ENCODE data around the gene COX19. TPM values are rescaled to one million over a fixed set of nuclear protein-coding genes. Genes with fewer than 3 reads are reported as not detected.

The COX19 gene
- total RNA-seq, 1 experiment from 2014 or later: 14.0 TPM

DNA sequence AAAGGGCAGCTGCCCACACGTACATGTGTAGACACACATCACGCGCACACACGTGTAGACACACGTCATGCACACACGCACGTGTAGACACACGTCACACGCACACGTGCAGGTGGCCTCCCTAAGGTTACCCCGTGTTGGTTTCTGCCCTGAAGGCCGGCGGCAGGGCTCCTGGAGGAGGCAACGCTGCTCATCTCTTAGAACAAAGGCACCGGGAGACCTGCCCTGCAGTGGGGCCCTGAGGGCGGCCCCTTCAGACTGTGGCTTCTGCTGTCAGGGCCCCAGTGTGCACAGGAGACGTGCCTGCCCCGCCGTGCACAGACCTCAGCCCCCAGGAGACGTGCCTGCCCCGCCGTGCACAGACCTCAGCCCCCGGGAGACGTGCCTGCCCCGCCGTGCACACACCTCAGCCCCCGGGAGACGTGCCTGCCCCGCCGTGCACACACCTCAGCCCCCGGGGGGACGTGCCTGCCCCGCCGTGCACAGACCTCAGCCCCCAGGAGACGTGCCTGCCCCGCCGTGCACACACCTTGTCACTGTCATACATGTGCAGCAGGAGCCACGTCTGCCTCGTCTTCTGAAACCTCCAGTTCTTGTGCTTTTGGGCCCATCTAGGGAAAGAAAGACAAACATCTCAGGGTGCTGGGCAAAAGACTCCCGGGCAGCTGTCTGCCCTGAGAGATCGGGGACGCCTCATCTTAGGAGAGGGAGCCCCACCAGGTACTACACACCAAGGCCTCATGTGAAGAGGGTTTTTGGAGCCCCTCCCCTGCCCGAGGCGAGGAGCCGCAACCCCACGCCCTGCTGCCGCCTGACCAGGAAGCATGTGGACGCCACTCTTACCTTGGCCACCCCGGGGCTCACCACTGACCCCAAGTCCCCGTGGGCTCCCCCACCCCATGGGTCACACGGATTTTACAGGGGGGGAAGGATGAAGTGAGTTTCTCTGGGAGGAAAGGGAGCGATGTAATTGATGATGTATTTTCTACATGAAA is 24.9 kb upstream of the COX19 start:
- Histone ChIP-seq H3K27me3 (ENCODE audit: insufficient read depth, low read length) (no peaks in the 10 kb centered on the region), H3K79me2 (ENCODE audit: insufficient read depth, low read length) (no peaks in the 10 kb centered on the region), H3K9me3 (ENCODE audit: control insufficient read depth in 1 of 2, insufficient read depth in 1 of 2, low read depth in 1 of 2, low read length in 2 of 2) (no peaks in the 10 kb centered on the region), H3K4me3 (replicated peaks in 1 of 2; ENCODE audit: low read depth in 1 of 2, low read length in 2 of 2) (no peak overlapping the region), H3K27ac (ENCODE audit: low read depth, low read length) (no peak overlapping the region), H3K4me2 (ENCODE audit: low read length) (no peak overlapping the region), H3K9me2 (ENCODE audit: insufficient read depth) (no peaks in the 10 kb centered on the region), H3K9ac (ENCODE audit: low read length) (no peak overlapping the region), H3K36me3 (ENCODE audit: control insufficient read depth in 1 of 2, insufficient read depth in 2 of 2, low read length in 2 of 2) (no peaks in the 10 kb centered on the region; a peak in 1 of 4 replicates), H2AFZ (ENCODE audit: low read depth, low read length, poor library complexity, severe bottlenecking) (no peak overlapping the region), H3K4me1 (ENCODE audit: control insufficient read depth in 1 of 2, insufficient read depth in 2 of 2, low read length in 2 of 2) (no peaks in the 10 kb centered on the region), H4K20me1 (ENCODE audit: insufficient read depth) (no peaks in the 10 kb centered on the region)
- no TSS peak for BruUV-seq (replicated peaks)
- DNase-seq (ENCODE audit: low read depth, low spot score): no peak
- intact Hi-C loops (cut with micrococcal nuclease): no loop called here
- POLR2A ChIA-PET: no interaction called here
- no peak; the same call in 1 of the 2 replicates for ATAC-seq
- CTCF ChIA-PET: no interaction called here
- RAD21 ChIA-PET (ENCODE audit: low non-redundant PET in 1 of 2, low total read pairs in 2 of 2, uncharacterized antibody in 2 of 2, unreplicated experiment in 2 of 2): no interaction called here
- TF ChIP-seq RAD21 (IDR thresholded peaks at IDR 0.05; ENCODE audit: low read depth) (no peak), POLR2AphosphoS5 (IDR thresholded peaks at IDR 0.05; ENCODE audit: low read depth, low read length) (no peak), CEBPB (IDR thresholded peaks at IDR 0.05; ENCODE audit: low read depth) (no peak), FOSL1 (IDR thresholded peaks at IDR 0.05; ENCODE audit: low read depth) (no peak), EGR1 (IDR thresholded peaks at IDR 0.05; ENCODE audit: low read depth) (no peak), EZH2 (IDR thresholded peaks at IDR 0.05) (no peak), CTCF (IDR thresholded peaks at IDR 0.05 in 2 of 3, conservative IDR thresholded peaks at IDR 0.05 in 1 of 3; ENCODE audit: borderline replicate concordance in 1 of 3, insufficient read depth in 1 of 3, low read depth in 2 of 3, low read length in 2 of 3) (no peak), ELF1 (IDR thresholded peaks at IDR 0.05; ENCODE audit: borderline replicate concordance, low read depth) (no peak), ATF3 (IDR thresholded peaks at IDR 0.05) (no peak), SRF (IDR thresholded peaks at IDR 0.05; ENCODE audit: low read depth) (no peak)
- TF ChIP-seq, protein P1, sequence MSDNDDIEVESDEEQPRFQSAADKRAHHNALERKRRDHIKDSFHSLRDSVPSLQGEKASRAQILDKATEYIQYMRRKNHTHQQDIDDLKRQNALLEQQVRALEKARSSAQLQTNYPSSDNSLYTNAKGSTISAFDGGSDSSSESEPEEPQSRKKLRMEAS (IDR thresholded peaks at IDR 0.05): no peak
- TF ChIP-seq, protein P2, sequence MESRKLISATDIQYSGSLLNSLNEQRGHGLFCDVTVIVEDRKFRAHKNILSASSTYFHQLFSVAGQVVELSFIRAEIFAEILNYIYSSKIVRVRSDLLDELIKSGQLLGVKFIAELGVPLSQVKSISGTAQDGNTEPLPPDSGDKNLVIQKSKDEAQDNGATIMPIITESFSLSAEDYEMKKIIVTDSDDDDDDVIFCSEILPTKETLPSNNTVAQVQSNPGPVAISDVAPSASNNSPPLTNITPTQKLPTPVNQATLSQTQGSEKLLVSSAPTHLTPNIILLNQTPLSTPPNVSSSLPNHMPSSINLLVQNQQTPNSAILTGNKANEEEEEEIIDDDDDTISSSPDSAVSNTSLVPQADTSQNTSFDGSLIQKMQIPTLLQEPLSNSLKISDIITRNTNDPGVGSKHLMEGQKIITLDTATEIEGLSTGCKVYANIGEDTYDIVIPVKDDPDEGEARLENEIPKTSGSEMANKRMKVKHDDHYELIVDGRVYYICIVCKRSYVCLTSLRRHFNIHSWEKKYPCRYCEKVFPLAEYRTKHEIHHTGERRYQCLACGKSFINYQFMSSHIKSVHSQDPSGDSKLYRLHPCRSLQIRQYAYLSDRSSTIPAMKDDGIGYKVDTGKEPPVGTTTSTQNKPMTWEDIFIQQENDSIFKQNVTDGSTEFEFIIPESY (IDR thresholded peaks at IDR 0.05; ENCODE audit: extremely low read depth, insufficient replicate concordance, low read length): no peak

Measured in HCT116 (cell line).